ENCODE results near the gene CCR7.

CCR7 gene

GRCh38 chr17:40600486-40601046 is 35.3 kb upstream of the CCR7 start:
- TF ChIP-seq, protein P1, sequence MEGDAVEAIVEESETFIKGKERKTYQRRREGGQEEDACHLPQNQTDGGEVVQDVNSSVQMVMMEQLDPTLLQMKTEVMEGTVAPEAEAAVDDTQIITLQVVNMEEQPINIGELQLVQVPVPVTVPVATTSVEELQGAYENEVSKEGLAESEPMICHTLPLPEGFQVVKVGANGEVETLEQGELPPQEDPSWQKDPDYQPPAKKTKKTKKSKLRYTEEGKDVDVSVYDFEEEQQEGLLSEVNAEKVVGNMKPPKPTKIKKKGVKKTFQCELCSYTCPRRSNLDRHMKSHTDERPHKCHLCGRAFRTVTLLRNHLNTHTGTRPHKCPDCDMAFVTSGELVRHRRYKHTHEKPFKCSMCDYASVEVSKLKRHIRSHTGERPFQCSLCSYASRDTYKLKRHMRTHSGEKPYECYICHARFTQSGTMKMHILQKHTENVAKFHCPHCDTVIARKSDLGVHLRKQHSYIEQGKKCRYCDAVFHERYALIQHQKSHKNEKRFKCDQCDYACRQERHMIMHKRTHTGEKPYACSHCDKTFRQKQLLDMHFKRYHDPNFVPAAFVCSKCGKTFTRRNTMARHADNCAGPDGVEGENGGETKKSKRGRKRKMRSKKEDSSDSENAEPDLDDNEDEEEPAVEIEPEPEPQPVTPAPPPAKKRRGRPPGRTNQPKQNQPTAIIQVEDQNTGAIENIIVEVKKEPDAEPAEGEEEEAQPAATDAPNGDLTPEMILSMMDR (IDR thresholded peaks at IDR 0.05) = no peak

DNA sequence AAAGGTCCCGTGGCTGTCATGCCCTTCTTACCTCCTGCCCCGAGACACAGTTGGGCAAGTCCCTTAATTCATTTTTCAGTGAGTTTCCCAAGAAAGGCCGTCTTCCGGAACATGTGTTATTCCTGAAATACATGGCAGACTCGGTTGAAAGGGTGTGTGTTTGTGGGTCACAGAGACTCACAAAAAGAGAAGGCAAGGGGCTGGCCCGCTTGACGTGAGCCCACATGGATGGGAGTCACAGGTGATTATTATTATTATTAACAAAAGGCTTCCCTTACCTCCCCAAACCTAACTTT is 34.1 kb upstream of the CCR7 start:
- TF ChIP-seq, protein P1 (IDR thresholded peaks at IDR 0.05) = no peak

GRCh38 chr17:40598619-40599467 is 33.6 kb upstream of the CCR7 start:
- TF ChIP-seq, protein P1 (IDR thresholded peaks at IDR 0.05) = no peak

DNA sequence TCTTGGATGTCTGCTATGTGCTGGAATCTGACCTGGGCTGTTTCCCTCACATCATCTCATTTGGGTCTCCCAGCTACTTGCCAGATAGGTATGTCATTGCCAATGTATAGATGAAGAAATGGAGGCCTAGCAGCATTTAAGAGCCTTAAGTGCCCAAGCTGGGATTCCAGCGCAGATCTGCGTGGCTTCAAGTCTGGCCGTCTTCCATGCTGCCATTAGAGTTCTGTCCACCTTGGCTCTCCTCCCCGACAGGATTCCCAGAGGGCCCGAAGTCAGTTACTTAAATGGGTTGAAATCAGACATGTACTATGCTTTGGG is 33.0 kb upstream of the CCR7 start:
- TF ChIP-seq, protein P1 (IDR thresholded peaks at IDR 0.05) = no peak

DNA sequence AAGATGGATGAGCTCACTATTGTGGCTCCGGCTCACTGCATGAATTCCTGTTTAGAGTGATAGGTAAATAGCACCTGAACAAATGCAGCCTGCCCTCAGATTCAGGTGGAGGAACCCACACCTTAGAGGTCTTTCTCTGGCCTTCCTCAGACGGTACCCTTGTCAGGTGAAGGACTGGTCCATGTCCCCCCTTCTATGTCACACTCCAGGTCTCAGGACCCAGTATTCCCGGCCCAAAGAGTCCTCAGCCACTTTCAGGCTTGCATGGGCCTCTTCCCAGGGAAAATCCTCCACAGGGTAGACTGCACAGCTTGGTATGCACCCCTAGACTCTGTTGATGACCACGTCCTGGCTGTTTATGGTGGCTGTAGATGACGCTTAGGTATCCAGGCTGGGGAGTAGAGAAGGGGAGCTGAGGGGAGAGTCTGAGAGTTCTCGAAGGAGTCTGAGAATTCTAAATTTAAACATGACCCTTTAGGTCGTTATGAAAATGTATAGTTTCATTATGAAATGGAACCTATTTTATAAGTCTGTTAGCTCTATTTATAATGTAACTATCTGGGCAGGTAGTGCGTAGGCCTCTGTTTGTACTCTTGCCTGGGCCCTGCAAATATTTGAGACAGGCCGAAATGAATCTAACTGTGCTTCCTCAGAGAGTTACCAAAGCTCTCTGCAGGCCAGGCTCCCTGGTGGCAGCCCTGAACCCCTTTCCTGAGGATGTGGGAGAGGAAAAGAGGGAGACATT is 32.5 kb upstream of the CCR7 start:
- TF ChIP-seq, protein P1 (IDR thresholded peaks at IDR 0.05) = no peak

- TF ChIP-seq, protein P1 (IDR thresholded peaks at IDR 0.05) = no peak
Measured at GRCh38 chr17:40597156-40597555, 31.9 kb upstream of the CCR7 start.

DNA sequence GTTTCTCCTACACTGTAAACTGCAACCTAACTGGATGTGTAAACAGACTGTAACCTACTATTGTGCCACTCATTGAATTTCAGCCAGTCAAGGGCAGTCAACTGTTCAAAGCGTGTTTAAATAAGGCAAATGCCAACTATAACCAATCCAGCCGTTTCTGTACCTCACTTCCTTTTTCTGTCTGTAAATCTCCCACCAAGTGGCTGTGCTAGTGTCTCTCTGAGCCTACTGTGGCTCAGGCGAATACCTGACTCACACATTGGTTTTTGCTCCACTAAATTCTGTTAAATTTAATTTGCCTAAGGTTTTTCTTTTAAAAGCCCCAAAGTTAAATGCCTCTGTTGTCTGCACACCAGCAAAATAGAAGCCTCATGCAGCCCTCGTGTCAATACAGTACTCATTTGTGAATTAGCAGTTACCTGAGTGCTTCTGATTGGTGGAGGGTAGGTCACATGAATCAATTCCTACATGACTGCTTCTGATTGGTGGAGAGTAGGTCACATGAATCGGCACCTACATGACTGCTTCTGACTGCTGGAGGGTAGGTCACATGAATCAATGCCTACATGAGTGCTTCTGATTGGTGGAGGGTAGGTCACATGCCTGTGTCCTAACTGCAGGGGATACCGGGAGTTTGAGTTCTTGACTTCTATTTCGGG is 31.1 kb upstream of the CCR7 start:
- TF ChIP-seq, protein P1 (IDR thresholded peaks at IDR 0.05) = no peak

Measured in LNCAP (cell line).